Neural cell (in vitro differentiated cells): ENCODE results near the gene NR2E1. TPM values are rescaled to one million over a fixed set of nuclear protein-coding genes. Genes with fewer than 3 reads are reported as not detected.

Source experiments
- H2AFZ ChIP-seq: fragments of 200-600, 300-800 bp; sonication (generic), shearing (Covaris generic); 2 replicates; pipeline ENCODE4 v1.6.0; 2014; ENCODE audit warnings: low read depth, mild to moderate bottlenecking, antibody characterized with exemption, low read length, moderate library complexity
- H3F3A ChIP-seq: fragments of 200-600 bp; shearing (Covaris generic); 2 replicates; pipeline ENCODE4 v1.6.1; 2016; ENCODE audit warnings: mild to moderate bottlenecking, moderate library complexity, mixed read lengths, antibody characterized with exemption, low read length; ENCODE audit not compliant: insufficient read depth, poor library complexity, severe bottlenecking
- H3K27ac ChIP-seq: fragments of 200-600, 300-800 bp; sonication (generic), shearing (Covaris generic); 2 replicates; pipeline ENCODE4 v1.5.1; 2014; ENCODE audit warnings: mild to moderate bottlenecking, low read length, moderate library complexity
- H3K27me3 ChIP-seq: fragments of 300-800, 200-600 bp; sonication (generic), shearing (Covaris generic); 2 replicates; pipeline ENCODE4 v1.6.0; 2014; ENCODE audit warnings: mild to moderate bottlenecking, low read depth, low read length, moderate library complexity; ENCODE audit not compliant: insufficient read depth
- H3K36me3 ChIP-seq: fragments of 300-800, 200-600 bp; sonication (generic), shearing (Covaris generic); 2 replicates; pipeline ENCODE4 v1.5.1; 2014; ENCODE audit warnings: mild to moderate bottlenecking, antibody characterized with exemption, low read length, moderate library complexity; ENCODE audit not compliant: insufficient read depth
- H3K4me2 ChIP-seq: fragments of 300-800, 200-600 bp; sonication (generic), shearing (Covaris generic); 2 replicates; pipeline ENCODE4 v1.6.0; 2014; ENCODE audit warnings: mild to moderate bottlenecking, low read length
- H3K4me3 ChIP-seq: fragments of 300-800, 200-600 bp; sonication (generic), shearing (Covaris generic); 2 replicates; pipeline ENCODE4 v1.5.1; 2014; ENCODE audit warnings: mild to moderate bottlenecking, low read length, moderate library complexity
- H3K79me2 ChIP-seq: fragments of 200-600 bp; shearing (Covaris generic); replicated peaks from 2 replicates; pipeline ENCODE4 v1.6.0; 2014; ENCODE audit warnings: mild to moderate bottlenecking, low read length, moderate library complexity; ENCODE audit not compliant: insufficient read depth
- H3K9ac ChIP-seq: fragments of 300-800, 200-600 bp; sonication (generic), shearing (Covaris generic); 2 replicates; pipeline ENCODE4 v1.6.1; 2016; ENCODE audit warnings: mild to moderate bottlenecking, low read length, mixed read lengths
- H3K9me2 ChIP-seq: fragments of 200-600 bp; shearing (Covaris generic); 2 replicates; pipeline ENCODE4 v1.6.1; 2016; ENCODE audit warnings: mild to moderate bottlenecking, low read length, mixed read lengths; ENCODE audit not compliant: insufficient read depth
- H3K9me3 ChIP-seq: fragments of 200-600, 300-800 bp; sonication (generic), shearing (Covaris generic); 2 replicates; pipeline ENCODE4 v1.6.1; 2016; ENCODE audit warnings: mild to moderate bottlenecking, mixed run types, low read length, moderate library complexity, mixed read lengths
- H4K20me1 ChIP-seq: fragments of 200-600 bp; shearing (Covaris generic); 2 replicates; pipeline ENCODE4 v1.6.1; 2016; ENCODE audit warnings: mild to moderate bottlenecking, mixed run types; ENCODE audit not compliant: insufficient read depth
- CTCF ChIP-seq: fragments of 450-650 bp; IDR thresholded peaks from 2 replicates; pipeline ENCODE4 v1.5.1; 2014; ENCODE audit warnings: antibody characterized with exemption, mild to moderate bottlenecking, moderate library complexity; ENCODE audit not compliant: poor library complexity, severe bottlenecking
- EP300 ChIP-seq: fragments of 450-650 bp; conservative IDR thresholded peaks from 2 replicates; pipeline ENCODE4 v1.6.1; 2014; ENCODE audit warnings: antibody characterized with exemption, mild to moderate bottlenecking, moderate library complexity; ENCODE audit not compliant: poor library complexity, severe bottlenecking
- EZH2 ChIP-seq: fragments of 200-600, 300-800 bp; shearing (Covaris generic), sonication (generic); IDR thresholded peaks from 2 replicates; pipeline ENCODE4 v1.6.1; 2014; ENCODE audit warnings: antibody characterized with exemption, low read length, borderline replicate concordance, mild to moderate bottlenecking; ENCODE audit not compliant: insufficient read depth, poor library complexity, severe bottlenecking
- MXI1 ChIP-seq: fragments of 450-650 bp; conservative IDR thresholded peaks from 2 replicates; pipeline ENCODE4 v1.6.1; 2014; ENCODE audit warnings: antibody characterized with exemption, mild to moderate bottlenecking; ENCODE audit not compliant: poor library complexity, severe bottlenecking
- POLR2AphosphoS5 ChIP-seq: IDR thresholded peaks from 2 replicates; pipeline ENCODE4 v1.6.1; 2012
- RAD21 ChIP-seq: fragments of 450-650 bp; conservative IDR thresholded peaks from 2 replicates; pipeline ENCODE4 v1.6.1; 2014; ENCODE audit warnings: antibody characterized with exemption, mild to moderate bottlenecking, moderate library complexity
- REST ChIP-seq: IDR thresholded peaks from 2 replicates; pipeline ENCODE4 v1.6.1; 2012; ENCODE audit warnings: borderline replicate concordance
- SMC3 ChIP-seq: fragments of 450-650 bp; conservative IDR thresholded peaks from 2 replicates; pipeline ENCODE4 v1.6.1; 2014; ENCODE audit warnings: antibody characterized with exemption, mild to moderate bottlenecking, moderate library complexity; ENCODE audit not compliant: poor library complexity
- TAF1 ChIP-seq: IDR thresholded peaks from 2 replicates; pipeline ENCODE4 v1.6.1; 2012; ENCODE audit warnings: low read depth
- polyA plus RNA-seq: library from polyadenylated mRNA; depleted of rRNA; stranded (reverse); fragments of >200 nt; gene quantifications from 2 replicates; pipeline ENCODE4 v1.2.3, GENCODE V29; 2014

The NR2E1 gene
- polyA plus RNA-seq, 1 donor from 2014 or later: 1.3 TPM

GRCh38 chr6:108127056-108127455 is 38.8 kb upstream of the NR2E1 start:
- Histone ChIP-seq H2AFZ (no peak overlapping the region), H3K27ac (no peak overlapping the region), H3K9me3 (no peaks in the 10 kb centered on the region), H3F3A (no peaks in the 10 kb centered on the region), H3K4me2 (no peak overlapping the region), H3K27me3 (peaks cover 10% of the 10 kb centered on the region), H3K9ac (no peak overlapping the region), H3K9me2 (no peaks in the 10 kb centered on the region), H4K20me1 (no peaks in the 10 kb centered on the region), H3K36me3 (no peaks in the 10 kb centered on the region), H3K79me2 (no peaks in the 10 kb centered on the region), H3K4me3 (no peak overlapping the region)
- TF ChIP-seq TAF1 (no peak), POLR2AphosphoS5 (no peak), MXI1 (no peak), EP300 (no peak), EZH2 (no peak), REST (no peak), RAD21 (no peak), CTCF (no peak), SMC3 (no peak)

DNA sequence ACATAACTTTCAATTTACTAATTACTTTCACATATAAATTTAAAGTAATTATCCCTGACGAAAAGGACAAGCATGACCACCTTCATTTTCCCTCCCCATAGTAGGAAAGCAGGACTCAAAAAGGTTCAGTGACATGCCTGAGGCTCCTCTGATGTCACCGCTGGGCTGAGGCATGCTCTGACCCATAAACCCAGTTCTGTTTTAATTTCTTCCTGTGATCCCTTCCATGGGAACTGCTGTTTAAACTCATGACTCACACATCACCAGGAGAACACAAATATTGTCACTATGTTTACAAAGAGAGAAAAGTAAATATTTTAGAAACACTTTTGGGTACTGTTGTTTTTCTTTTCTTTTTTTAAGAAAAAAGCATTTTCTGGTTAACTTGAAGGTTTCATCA is 38.0 kb upstream of the NR2E1 start:
- no peaks in the 10 kb centered on the region for H3F3A ChIP-seq
- H3K27ac ChIP-seq: no peak overlapping the region
- H3K4me2 ChIP-seq: no peak overlapping the region
- H3K27me3 ChIP-seq: peaks cover 10% of the 10 kb centered on the region
- H4K20me1 ChIP-seq: no peaks in the 10 kb centered on the region
- no peak overlapping the region for H3K4me3 ChIP-seq
- no peak overlapping the region for H2AFZ ChIP-seq
- H3K9me3 ChIP-seq: no peaks in the 10 kb centered on the region
- H3K36me3 ChIP-seq: no peaks in the 10 kb centered on the region
- H3K9me2 ChIP-seq: no peaks in the 10 kb centered on the region
- no peak overlapping the region for H3K9ac ChIP-seq
- no peak for TF ChIP-seq POLR2AphosphoS5
- TF ChIP-seq MXI1: no peak
- no peak for TF ChIP-seq EP300
- TF ChIP-seq CTCF: no peak
- no peak for TF ChIP-seq EZH2
- no peak for TF ChIP-seq SMC3
- TF ChIP-seq TAF1: no peak
- TF ChIP-seq RAD21: no peak
- TF ChIP-seq REST: no peak
- H3K79me2 ChIP-seq: no peaks in the 10 kb centered on the region
